ENCODE measurements around the gene DNAJC27.

DNA sequence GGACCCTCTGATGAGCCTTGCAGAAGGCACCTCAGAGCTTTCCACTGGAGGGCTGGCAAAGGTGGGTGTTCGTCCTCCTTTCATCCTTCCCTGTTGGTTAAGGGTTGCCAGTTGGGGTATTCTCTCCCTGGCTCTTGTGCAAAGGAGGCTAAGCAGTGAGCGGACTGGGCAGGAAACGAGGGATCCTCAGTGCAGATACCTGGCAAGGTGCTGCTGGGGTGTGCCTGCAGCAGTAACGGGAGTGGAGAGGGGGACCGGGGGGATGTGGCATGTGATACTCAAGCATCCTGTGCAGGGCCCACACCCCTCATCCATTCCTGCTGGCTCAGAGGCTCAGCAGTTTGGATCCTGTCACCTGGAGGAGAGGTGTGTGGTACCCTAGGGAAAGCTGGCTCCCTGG lies 47.5 kb downstream of the DNAJC27 start:
- TF ChIP-seq GATA2 (IDR thresholded peaks at IDR 0.05; ENCODE audit: low read depth, low read length) (no peak), GATA3 (IDR thresholded peaks at IDR 0.05; ENCODE audit: low read depth, low read length) (no peak)
